Smooth muscle cell of the pulmonary artery (primary cell): ENCODE data around the gene S100B. TPM values are rescaled to one million over a fixed set of nuclear protein-coding genes. Genes with fewer than 3 reads are reported as not detected.

Source experiments
- total RNA-seq: library from RNA; depleted of rRNA; stranded (reverse); fragments of >200 nt; gene quantifications from 2 replicates; pipeline ENCODE4 v1.2.3, GENCODE V29; 2014

The S100B gene
- total RNA-seq, result 0.40 and 1.4 TPM in 2 replicates

DNA sequence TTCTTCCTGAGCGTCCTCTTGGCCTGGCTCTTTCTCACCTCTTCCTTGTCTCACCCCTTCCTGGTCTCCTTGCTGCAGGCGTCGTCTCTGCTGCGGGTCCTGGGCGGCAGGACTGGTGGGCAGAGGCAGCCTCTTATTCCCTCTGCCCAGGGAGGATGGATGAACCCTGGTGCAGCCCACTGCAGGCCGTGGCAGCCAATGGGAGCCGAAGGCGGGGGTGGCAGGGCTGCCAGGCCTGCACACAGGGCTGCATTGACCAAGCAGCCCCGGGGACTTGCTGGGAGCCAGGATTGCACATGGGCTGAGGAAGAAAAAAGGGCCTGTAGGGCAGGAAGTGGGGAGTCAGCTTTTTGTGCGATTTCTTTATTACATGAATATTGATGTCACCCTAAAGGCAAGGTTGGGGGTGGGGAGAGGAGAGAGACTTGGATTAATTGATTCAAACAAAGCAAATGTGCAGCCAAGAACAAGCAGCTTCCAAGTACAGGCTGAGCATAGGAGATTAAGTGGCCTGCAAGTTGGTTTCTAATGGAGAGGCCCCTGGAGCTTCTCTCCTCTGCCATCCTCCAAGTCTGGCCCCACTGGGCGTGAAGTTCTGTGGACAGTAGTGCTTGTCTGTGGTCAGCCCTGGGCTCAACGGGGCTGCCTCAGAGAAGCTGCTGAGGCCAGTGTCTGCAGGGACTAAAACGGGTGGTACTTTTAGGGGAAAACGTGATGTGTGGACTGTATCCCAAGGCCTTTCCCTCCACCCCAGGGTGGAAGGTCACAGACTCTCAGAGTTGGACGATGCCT, at the start of gene S100B:
S100B (minus strand) TSS at position 108 of the 792 bp plus-strand sequence. CDS start 2,667 bp downstream, outside the sequence.

DNA sequence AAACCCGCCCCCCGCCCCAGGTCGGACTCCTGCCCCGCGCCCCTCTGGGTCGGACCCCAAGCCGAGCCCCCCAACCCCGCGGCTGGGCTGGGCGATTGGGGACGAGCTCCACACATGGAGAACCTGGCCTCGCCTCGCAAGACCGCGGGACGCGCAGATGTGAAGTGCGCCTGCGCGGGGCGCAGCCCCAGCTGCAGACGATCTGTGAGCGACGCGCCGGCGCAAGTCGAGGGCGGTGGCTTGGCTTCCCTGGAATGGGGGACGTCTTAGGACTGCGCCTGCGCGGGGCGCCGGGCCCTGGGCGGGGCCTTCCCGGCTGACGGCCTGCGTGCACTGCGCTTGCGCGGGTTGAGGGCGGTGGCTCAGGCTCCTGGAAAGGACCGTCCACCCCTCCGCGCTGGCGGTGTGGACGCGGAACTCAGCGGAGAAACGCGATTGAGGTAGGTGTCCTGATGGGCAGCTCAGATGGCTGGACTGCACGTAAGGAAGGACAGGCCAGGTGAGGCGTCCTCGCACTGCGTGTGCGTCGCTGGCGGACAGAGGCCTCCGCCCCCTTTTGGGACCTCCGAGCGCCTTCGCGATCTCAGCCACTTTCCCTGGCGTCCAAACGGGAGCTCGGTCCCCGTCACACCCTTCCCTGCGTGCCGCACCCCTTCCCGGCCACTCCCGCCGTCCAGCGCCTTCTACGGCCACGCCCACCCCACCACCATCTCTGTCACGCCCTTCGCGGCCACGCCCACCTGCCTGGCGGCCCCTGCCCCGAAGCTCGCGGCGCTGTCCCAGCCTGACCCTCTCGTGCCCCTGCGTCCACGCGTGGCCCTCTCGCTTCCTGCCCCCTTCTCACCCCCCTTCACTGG, 30.7 kb upstream of the S100B start, which contains the start of gene PRMT2:
PRMT2 (plus strand) TSS at position 351 of the 857 bp plus-strand sequence. CDS start 1,278 bp downstream, outside the sequence.

Other genes with a start within 250 kb of the S100B start
- gene DIP2A, start 146.2 kb downstream of the S100B start, total RNA-seq, result 27.4 and 33.4 TPM in 2 replicates
- gene PRMT2, start 30.6 kb upstream of the S100B start, total RNA-seq, result 180 and 198 TPM in 2 replicates